ENCODE results near the gene ATAD3A. TPM values are rescaled to one million over a fixed set of nuclear protein-coding genes. Genes with fewer than 3 reads are reported as not detected.

ATAD3A gene
- total and polyA plus RNA-seq, 2 experiments from 2014 or later, result 36.5 to 80.3 TPM

- TF ChIP-seq ZNF462 (CRISPR knock-in tag; IDR thresholded peaks at IDR 0.05) (no peak), EZH2phosphoT487 (IDR thresholded peaks at IDR 0.05; ENCODE audit: unreplicated experiment) (no peak), NANOG (IDR thresholded peaks at IDR 0.05; ENCODE audit: borderline replicate concordance) (no peak), CREB1 (CRISPR knock-in tag; IDR thresholded peaks at IDR 0.05; ENCODE audit: low read depth) (no peak), EZH2 (IDR thresholded peaks at IDR 0.05; ENCODE audit: low read depth, unreplicated experiment) (no peak), POLR2AphosphoS5 (IDR thresholded peaks at IDR 0.05; ENCODE audit: low read depth) (no peak)
- TF ChIP-seq, protein P1, sequence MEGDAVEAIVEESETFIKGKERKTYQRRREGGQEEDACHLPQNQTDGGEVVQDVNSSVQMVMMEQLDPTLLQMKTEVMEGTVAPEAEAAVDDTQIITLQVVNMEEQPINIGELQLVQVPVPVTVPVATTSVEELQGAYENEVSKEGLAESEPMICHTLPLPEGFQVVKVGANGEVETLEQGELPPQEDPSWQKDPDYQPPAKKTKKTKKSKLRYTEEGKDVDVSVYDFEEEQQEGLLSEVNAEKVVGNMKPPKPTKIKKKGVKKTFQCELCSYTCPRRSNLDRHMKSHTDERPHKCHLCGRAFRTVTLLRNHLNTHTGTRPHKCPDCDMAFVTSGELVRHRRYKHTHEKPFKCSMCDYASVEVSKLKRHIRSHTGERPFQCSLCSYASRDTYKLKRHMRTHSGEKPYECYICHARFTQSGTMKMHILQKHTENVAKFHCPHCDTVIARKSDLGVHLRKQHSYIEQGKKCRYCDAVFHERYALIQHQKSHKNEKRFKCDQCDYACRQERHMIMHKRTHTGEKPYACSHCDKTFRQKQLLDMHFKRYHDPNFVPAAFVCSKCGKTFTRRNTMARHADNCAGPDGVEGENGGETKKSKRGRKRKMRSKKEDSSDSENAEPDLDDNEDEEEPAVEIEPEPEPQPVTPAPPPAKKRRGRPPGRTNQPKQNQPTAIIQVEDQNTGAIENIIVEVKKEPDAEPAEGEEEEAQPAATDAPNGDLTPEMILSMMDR (conservative IDR thresholded peaks at IDR 0.05; ENCODE audit: low read depth in 2 of 2), result no peak
These were observed 34.8 kb upstream of the ATAD3A start (continued) for GRCh38 chr1:1477206-1477605.

All from GM23338 (cell line).